ENCODE data around the gene WSCD2.

- no peak for TF ChIP-seq EZH2 (IDR thresholded peaks at IDR 0.05; ENCODE audit: borderline replicate concordance, low read depth, low read length, severe bottlenecking)
- TF ChIP-seq, protein P1, sequence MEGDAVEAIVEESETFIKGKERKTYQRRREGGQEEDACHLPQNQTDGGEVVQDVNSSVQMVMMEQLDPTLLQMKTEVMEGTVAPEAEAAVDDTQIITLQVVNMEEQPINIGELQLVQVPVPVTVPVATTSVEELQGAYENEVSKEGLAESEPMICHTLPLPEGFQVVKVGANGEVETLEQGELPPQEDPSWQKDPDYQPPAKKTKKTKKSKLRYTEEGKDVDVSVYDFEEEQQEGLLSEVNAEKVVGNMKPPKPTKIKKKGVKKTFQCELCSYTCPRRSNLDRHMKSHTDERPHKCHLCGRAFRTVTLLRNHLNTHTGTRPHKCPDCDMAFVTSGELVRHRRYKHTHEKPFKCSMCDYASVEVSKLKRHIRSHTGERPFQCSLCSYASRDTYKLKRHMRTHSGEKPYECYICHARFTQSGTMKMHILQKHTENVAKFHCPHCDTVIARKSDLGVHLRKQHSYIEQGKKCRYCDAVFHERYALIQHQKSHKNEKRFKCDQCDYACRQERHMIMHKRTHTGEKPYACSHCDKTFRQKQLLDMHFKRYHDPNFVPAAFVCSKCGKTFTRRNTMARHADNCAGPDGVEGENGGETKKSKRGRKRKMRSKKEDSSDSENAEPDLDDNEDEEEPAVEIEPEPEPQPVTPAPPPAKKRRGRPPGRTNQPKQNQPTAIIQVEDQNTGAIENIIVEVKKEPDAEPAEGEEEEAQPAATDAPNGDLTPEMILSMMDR (IDR thresholded peaks at IDR 0.05; ENCODE audit: borderline replicate concordance, extremely low read depth, low read length, poor library complexity, severe bottlenecking): no peak
Measured at GRCh38 chr12:108094056-108094649, 34.9 kb upstream of the WSCD2 start.
